IMR-90 (cell line): ENCODE measurements around the gene SYMPK. TPM values are rescaled to one million over a fixed set of nuclear protein-coding genes. Genes with fewer than 3 reads are reported as not detected.
A peak's percentile ranks its signal among the peaks of the same experiment; 100 is the strongest.

Experiments used
- ATAC-seq: fragments of 200-7000 bp; cut with Tn5 transposase; 2 replicates; pipeline ENCODE4 v1.9.1; 2020; ENCODE audit warnings: low read depth, mild to moderate bottlenecking, moderate library complexity
- BruUV-seq: library from RNA; stranded (reverse); fragments of 400-500 nt; replicated peaks from 2 replicates; lab custom pipeline; 2021; lab: Mats Ljungman, UMichigan
- CTCF ChIA-PET: fragments of 300-600 bp; formaldehyde crosslinking; extraction: SDS; loops from one replicate; lab custom pipeline; 2021; ENCODE audit warnings: antibody characterized with exemption; lab: Yijun Ruan, JAX
- POLR2A ChIA-PET: fragments of 300-600 bp; sonication (Branson Sonifier 250); formaldehyde crosslinking; loops from one replicate; lab custom pipeline; 2022; ENCODE audit warnings: antibody characterized with exemption; ENCODE audit not compliant: unreplicated experiment; lab: Charles Lee
- DNase-seq: peaks from one replicate; pipeline ENCODE4 v3.0.0; 2013
- H2AFZ ChIP-seq: replicated peaks from 2 replicates; pipeline ENCODE3; 2013; ENCODE audit warnings: low read length, mild to moderate bottlenecking; ENCODE audit not compliant: poor library complexity
- H2AK5ac ChIP-seq: 2 replicates; pipeline ENCODE4 v1.6.1; 2013; ENCODE audit warnings: low read depth, low read length, inconsistent platforms
- H2AK9ac ChIP-seq: replicated peaks from 2 replicates; pipeline ENCODE3; 2013; ENCODE audit warnings: mild to moderate bottlenecking, low read depth, low read length, moderate library complexity; ENCODE audit not compliant: poor library complexity
- H2BK120ac ChIP-seq: 2 replicates; pipeline ENCODE4 v1.6.1; 2013; ENCODE audit warnings: low read depth, low read length, inconsistent platforms
- H2BK15ac ChIP-seq: 3 replicates; pipeline ENCODE4 v1.6.1; 2013; ENCODE audit warnings: low read depth, low read length, inconsistent platforms
- H2BK20ac ChIP-seq: 2 replicates; pipeline ENCODE4 v1.6.1; 2013; ENCODE audit warnings: low read depth, mild to moderate bottlenecking, inconsistent platforms, low read length, moderate library complexity
- H2BK5ac ChIP-seq: 2 replicates; pipeline ENCODE4 v1.6.1; 2013; ENCODE audit warnings: mild to moderate bottlenecking, low read depth, low read length, inconsistent platforms; ENCODE audit not compliant: poor library complexity, severe bottlenecking
- H3K14ac ChIP-seq: replicated peaks from 2 replicates; pipeline ENCODE4 v1.6.1; 2013; ENCODE audit warnings: low read depth, low read length, inconsistent platforms
- H3K18ac ChIP-seq: 2 replicates; pipeline ENCODE4 v1.6.1; 2013; ENCODE audit warnings: low read depth, low read length, control low read depth
- H3K23ac ChIP-seq: 2 replicates; pipeline ENCODE4 v1.6.1; 2013; ENCODE audit warnings: low read depth, low read length, inconsistent platforms
- H3K27ac ChIP-seq: 2 replicates; pipeline ENCODE4 v1.5.1; 2013; ENCODE audit warnings: mild to moderate bottlenecking, control low read depth, low read length; ENCODE audit not compliant: insufficient read depth
- H3K27me3 ChIP-seq: 2 replicates; pipeline ENCODE4 v1.6.1; 2013; ENCODE audit warnings: low read length; ENCODE audit not compliant: control insufficient read depth, insufficient read depth
- H3K36me3 ChIP-seq: 2 replicates; pipeline ENCODE4 v1.6.1; 2013; ENCODE audit warnings: low read length, mixed read lengths; ENCODE audit not compliant: control insufficient read depth, insufficient read depth
- H3K4ac ChIP-seq: 2 replicates; pipeline ENCODE4 v1.6.1; 2013; ENCODE audit warnings: low read depth, low read length, inconsistent platforms
- H3K4me1 ChIP-seq: 2 replicates; pipeline ENCODE4 v1.6.1; 2013; ENCODE audit warnings: low read length, mixed read lengths; ENCODE audit not compliant: control insufficient read depth, insufficient read depth
- H3K4me2 ChIP-seq: 2 replicates; pipeline ENCODE4 v1.6.1; 2013; ENCODE audit warnings: low read depth, mild to moderate bottlenecking, control low read depth, low read length, moderate library complexity
- H3K4me3 ChIP-seq: 2 replicates; pipeline ENCODE4 v1.5.1; 2013; ENCODE audit warnings: low read depth, mild to moderate bottlenecking, control low read depth, low read length, moderate library complexity; ENCODE audit not compliant: insufficient read depth
- H3K56ac ChIP-seq: 2 replicates; pipeline ENCODE4 v1.6.1; 2013; ENCODE audit warnings: low read length, inconsistent platforms; ENCODE audit not compliant: insufficient read depth; ENCODE audit errors: extremely low read depth
- H3K79me1 ChIP-seq, 2 experiments: 2 replicates each; pipeline ENCODE4 v1.6.1; 2013; ENCODE audit warnings: low read length in 2 of 2, inconsistent platforms in 1 of 2, low read depth in 1 of 2
- H3K9ac ChIP-seq: 2 replicates; pipeline ENCODE4 v1.6.1; 2013; ENCODE audit warnings: low read depth, low read length, control low read depth
- H3K9me1 ChIP-seq: 2 replicates; pipeline ENCODE4 v1.6.1; 2013; ENCODE audit warnings: low read length, inconsistent platforms; ENCODE audit not compliant: insufficient read depth
- H3K9me3 ChIP-seq: 2 replicates; pipeline ENCODE4 v1.6.1; 2013; ENCODE audit warnings: low read length; ENCODE audit not compliant: control insufficient read depth, insufficient read depth
- H4K20me1 ChIP-seq: 2 replicates; pipeline ENCODE4 v1.6.1; 2013; ENCODE audit warnings: low read length, inconsistent platforms; ENCODE audit not compliant: insufficient read depth
- H4K5ac ChIP-seq: 2 replicates; pipeline ENCODE4 v1.6.1; 2013; ENCODE audit warnings: mild to moderate bottlenecking, low read depth, low read length, control low read depth
- H4K8ac ChIP-seq, 2 experiments: 2 replicates each; pipeline ENCODE4 v1.6.1; 2013; ENCODE audit warnings: low read depth in 2 of 2, low read length in 2 of 2, control low read depth in 1 of 2, inconsistent platforms in 1 of 2
- H4K91ac ChIP-seq: 2 replicates; pipeline ENCODE4 v1.6.1; 2013; ENCODE audit warnings: low read depth, low read length, inconsistent platforms; ENCODE audit not compliant: insufficient read depth
- BHLHE40 ChIP-seq: fragments of 150-350 bp; IDR thresholded peaks from 2 replicates; pipeline ENCODE4 v1.6.1; 2016; ENCODE audit warnings: mild to moderate bottlenecking, low read depth, low read length
- CHD1 ChIP-seq: IDR thresholded peaks from 2 replicates; pipeline ENCODE4 v1.6.1; 2012; ENCODE audit warnings: low read depth, low read length, improper control_type of control experiment
- FOS ChIP-seq: fragments of 150-350 bp; IDR thresholded peaks from 2 replicates; pipeline ENCODE4 v1.6.1; 2016; ENCODE audit warnings: low read depth, low read length
- MAFK ChIP-seq: IDR thresholded peaks from 2 replicates; pipeline ENCODE4 v1.6.1; 2012; ENCODE audit warnings: low read depth, low read length, improper control_type of control experiment
- MXI1 ChIP-seq: IDR thresholded peaks from 2 replicates; pipeline ENCODE4 v1.6.1; 2012; ENCODE audit warnings: low read depth, mild to moderate bottlenecking, low read length, moderate library complexity, borderline replicate concordance
- RAD21 ChIP-seq: IDR thresholded peaks from 2 replicates; pipeline ENCODE4 v1.6.1; 2012; ENCODE audit warnings: low read length, improper control_type of control experiment
- RCOR1 ChIP-seq: IDR thresholded peaks from 2 replicates; pipeline ENCODE4 v1.6.1; 2012; ENCODE audit warnings: mild to moderate bottlenecking, low read length, improper control_type of control experiment; ENCODE audit not compliant: insufficient replicate concordance
- SMC3 ChIP-seq: fragments of 150-350 bp; IDR thresholded peaks from 2 replicates; pipeline ENCODE4 v1.6.1; 2016; ENCODE audit warnings: low read depth, mild to moderate bottlenecking, antibody characterized with exemption, low read length, moderate library complexity
- WGBS, 2 experiments: methylation state at CpG; one replicate each; pipeline versions ENCODE4 v1.1.5 to v1.1.7; 2013; ENCODE audit warnings: missing lambda C conversion rate in 2 of 2; ENCODE audit not compliant: insufficient read length in 1 of 2; ENCODE audit errors: extremely low coverage in 2 of 2; 5-methylcytosine and 5-hydroxymethylcytosine counted together
- dilution Hi-C: fragments of 300-500 bp; cut with HindIII; formaldehyde crosslinking; loops from one replicate; pipeline ENCODE4 v1.14.3; 2018; ENCODE audit warnings: low sequenced_read_pairs; ENCODE audit not compliant: unreplicated experiment
- in situ Hi-C: fragments of 300-500 bp; cut with MboI; formaldehyde crosslinking; loops from 3 replicates; pipeline ENCODE4 v1.14.3; 2019; ENCODE audit warnings: low sequenced_read_pairs, inconsistent platforms, mixed read lengths
- intact Hi-C: fragments of 100-400 bp; cut with micrococcal nuclease; formaldehyde crosslinking; loops from 2 replicates; pipeline ENCODE4 v1.10.0; 2022
- polyA plus RNA-seq, 3 experiments: library from polyadenylated mRNA; depleted of rRNA; stranded (reverse); fragments of >200 nt; gene quantifications; 2 replicates each; pipeline ENCODE4 v1.2.3, GENCODE V29; 2012; ENCODE audit warnings: low replicate concordance in 1 of 3
- total RNA-seq: library from RNA; depleted of rRNA; stranded (reverse); fragments of >200 nt; gene quantifications from 2 replicates; pipeline ENCODE4 v1.2.3, GENCODE V29; 2012
- TF ChIP-seq, protein P1 (sequence below): conservative IDR thresholded peaks from 2 replicates; pipeline ENCODE4 v1.5.1; 2012; ENCODE audit warnings: mild to moderate bottlenecking, low read depth, low read length, improper control_type of control experiment
- TF ChIP-seq, protein P2 (sequence below): fragments of 150-350 bp; IDR thresholded peaks from 2 replicates; pipeline ENCODE4 v1.6.1; 2016; ENCODE audit warnings: low read depth, mild to moderate bottlenecking, low read length, moderate library complexity, borderline replicate concordance

Gene SYMPK
- total and polyA plus RNA-seq, 2 of the 4 experiments (the other 2 are of a cell fraction): 35.3 to 71.5 TPM

DNA sequence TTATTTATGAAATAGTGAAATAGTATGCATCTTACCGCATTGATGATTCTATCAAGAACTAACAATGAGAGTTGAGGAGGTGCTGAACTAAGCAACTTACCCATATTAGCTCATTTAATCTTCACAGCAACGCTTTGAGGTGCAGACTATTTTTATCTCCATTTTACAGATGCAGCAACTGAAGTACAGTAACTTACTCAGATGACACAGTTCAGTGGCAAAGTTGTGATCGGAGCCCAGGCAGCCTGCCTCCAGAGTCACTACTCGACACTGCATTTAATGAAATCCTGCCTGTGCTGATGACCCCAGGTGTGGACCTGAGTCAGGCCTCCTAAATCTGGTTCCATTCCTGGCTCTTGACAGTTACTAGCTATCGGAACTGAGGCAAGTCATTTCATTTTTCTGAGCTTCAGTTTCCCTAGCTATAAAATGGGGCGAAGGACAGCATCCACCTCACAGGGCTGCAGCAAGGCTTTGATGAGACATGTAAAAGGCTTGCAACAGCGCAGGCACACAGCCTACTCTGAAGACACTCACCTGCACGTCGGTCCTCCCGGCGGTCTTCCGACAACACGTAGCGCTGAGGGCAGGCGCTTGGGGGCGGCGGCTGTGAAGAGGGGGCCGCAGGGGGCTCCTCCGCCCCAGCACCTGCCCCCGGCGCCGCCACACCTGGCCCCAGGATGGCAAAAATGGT lies 37.9 kb upstream of the SYMPK start:
- CTCF ChIA-PET: no interaction called here
- no peak overlapping the region for H2BK20ac ChIP-seq
- no peaks in the 10 kb centered on the region for H3K27me3 ChIP-seq
- peaks cover 23% of the 10 kb centered on the region for H3K36me3 ChIP-seq
- H4K20me1 ChIP-seq: 0 out of 2 replicates have a peak, but pooled peaks cover 9% of the 10 kb centered on the region
- dilution Hi-C loops: no loop called here
- peaks cover 13 to 21% of the 10 kb centered on the region in 2 experiments for H3K79me1 ChIP-seq
- POLR2A ChIA-PET: no interaction called here
- H4K8ac ChIP-seq: no peak overlapping the region
- H3K4me2 ChIP-seq: peak overlapping the region; percentile 89
- no peak overlapping the region; the same call in 1 of the 2 replicates for H3K9ac ChIP-seq
- H3K9me3 ChIP-seq: no peaks in the 10 kb centered on the region
- intact Hi-C loops: no loop called here
- 0 out of 2 replicates have a peak, but pooled peaks cover 4% of the 10 kb centered on the region for H3K4me1 ChIP-seq
- no peak overlapping the region for H2BK5ac ChIP-seq
- TF ChIP-seq MXI1 (no peak), RCOR1 (no peak), SMC3 (no peak), FOS (no peak), RAD21 (no peak), MAFK (no peak), CHD1 (no peak), BHLHE40 (no peak)
- TF ChIP-seq, protein P1, sequence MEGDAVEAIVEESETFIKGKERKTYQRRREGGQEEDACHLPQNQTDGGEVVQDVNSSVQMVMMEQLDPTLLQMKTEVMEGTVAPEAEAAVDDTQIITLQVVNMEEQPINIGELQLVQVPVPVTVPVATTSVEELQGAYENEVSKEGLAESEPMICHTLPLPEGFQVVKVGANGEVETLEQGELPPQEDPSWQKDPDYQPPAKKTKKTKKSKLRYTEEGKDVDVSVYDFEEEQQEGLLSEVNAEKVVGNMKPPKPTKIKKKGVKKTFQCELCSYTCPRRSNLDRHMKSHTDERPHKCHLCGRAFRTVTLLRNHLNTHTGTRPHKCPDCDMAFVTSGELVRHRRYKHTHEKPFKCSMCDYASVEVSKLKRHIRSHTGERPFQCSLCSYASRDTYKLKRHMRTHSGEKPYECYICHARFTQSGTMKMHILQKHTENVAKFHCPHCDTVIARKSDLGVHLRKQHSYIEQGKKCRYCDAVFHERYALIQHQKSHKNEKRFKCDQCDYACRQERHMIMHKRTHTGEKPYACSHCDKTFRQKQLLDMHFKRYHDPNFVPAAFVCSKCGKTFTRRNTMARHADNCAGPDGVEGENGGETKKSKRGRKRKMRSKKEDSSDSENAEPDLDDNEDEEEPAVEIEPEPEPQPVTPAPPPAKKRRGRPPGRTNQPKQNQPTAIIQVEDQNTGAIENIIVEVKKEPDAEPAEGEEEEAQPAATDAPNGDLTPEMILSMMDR: no peak
- TF ChIP-seq, protein P2, sequence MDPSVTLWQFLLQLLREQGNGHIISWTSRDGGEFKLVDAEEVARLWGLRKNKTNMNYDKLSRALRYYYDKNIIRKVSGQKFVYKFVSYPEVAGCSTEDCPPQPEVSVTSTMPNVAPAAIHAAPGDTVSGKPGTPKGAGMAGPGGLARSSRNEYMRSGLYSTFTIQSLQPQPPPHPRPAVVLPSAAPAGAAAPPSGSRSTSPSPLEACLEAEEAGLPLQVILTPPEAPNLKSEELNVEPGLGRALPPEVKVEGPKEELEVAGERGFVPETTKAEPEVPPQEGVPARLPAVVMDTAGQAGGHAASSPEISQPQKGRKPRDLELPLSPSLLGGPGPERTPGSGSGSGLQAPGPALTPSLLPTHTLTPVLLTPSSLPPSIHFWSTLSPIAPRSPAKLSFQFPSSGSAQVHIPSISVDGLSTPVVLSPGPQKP: no peak
- 43% methylated on average over 13 of the region's 22 CpGs; no CpG with 5 or more reads in 1 of the 2 experiments for WGBS, 2 experiments
- peak overlapping the region; percentile 70 for H3K4me3 ChIP-seq
- H3K9me1 ChIP-seq: peaks cover 7% of the 10 kb centered on the region; the same call in 1 of the 2 replicates
- no peak overlapping the region for H2AK5ac ChIP-seq
- no peak overlapping the region for H2BK15ac ChIP-seq
- H3K18ac ChIP-seq: no peak overlapping the region
- ATAC-seq (no peak), DNase-seq (no peak)
- H4K5ac ChIP-seq: no peak overlapping the region
- in situ Hi-C loops: no loop called here
- peak overlapping the region; percentile 48; the same call in 1 of the 2 replicates for H3K23ac ChIP-seq
- H3K4ac ChIP-seq: no peak overlapping the region
- H2BK120ac ChIP-seq: no peak overlapping the region
- peak overlapping the region; percentile 99 for H2AFZ ChIP-seq
- no peak overlapping the region for H3K14ac ChIP-seq
- no TSS peak for BruUV-seq
- no peak overlapping the region for H4K91ac ChIP-seq
- peak overlapping the region; percentile 22 for H2AK9ac ChIP-seq
- no peak overlapping the region for H3K56ac ChIP-seq
- no peak overlapping the region for H3K27ac ChIP-seq
